DMS53 (cell line): ENCODE data around the gene HOXC13.
A peak's percentile ranks its signal among the peaks of the same experiment; 100 is the strongest.

Experiments
- DNase-seq: peaks from one replicate; lab custom pipeline; 2025; lab: John Stamatoyannopoulos, UW

The HOXC13 gene

GRCh38 chr12:53995378-53996239 is 57.0 kb downstream of the HOXC13 start:
- DNase-seq, result peak; percentile 33
